ENCODE results near the gene SLC9A3.
"Not testable (repeated sequence)": the region's sequence is repeated elsewhere in the genome, so short reads cannot be mapped to it uniquely, and the experiment has no call there.

Gene SLC9A3

GRCh38 chr5:516980-517379 is 7.3 kb downstream of the SLC9A3 start:
- Histone ChIP-seq H3K36me3 (ENCODE audit: control insufficient read depth in 1 of 2, insufficient read depth in 2 of 2, low read length in 2 of 2) (no peaks in the 10 kb centered on the region), H3K27ac (ENCODE audit: low read depth, low read length) (no peak overlapping the region), H3K4me3 (ENCODE audit: low read depth in 1 of 2, low read length in 2 of 2) (no peak overlapping the region), H3K27me3 (ENCODE audit: control insufficient read depth in 1 of 2, insufficient read depth in 2 of 2, low read length in 2 of 2) (no peaks in the 10 kb centered on the region), H3K4me1 (ENCODE audit: control insufficient read depth in 1 of 2, insufficient read depth in 2 of 2, low read length in 2 of 2) (peaks cover 50 to 52% of the 10 kb centered on the region in 2 donors), H3K9me3 (ENCODE audit: control insufficient read depth in 1 of 2, low read length in 2 of 2) (no peaks in the 10 kb centered on the region), H3K9ac (ENCODE audit: low read depth in 1 of 2, low read length in 2 of 2) (no peak overlapping the region)

GRCh38 chr5:516338-516925 is 7.8 kb downstream of the SLC9A3 start:
- H3K27me3 ChIP-seq (ENCODE audit: control insufficient read depth in 1 of 2, insufficient read depth in 2 of 2, low read length in 2 of 2): no peaks in the 10 kb centered on the region
- H3K36me3 ChIP-seq (ENCODE audit: control insufficient read depth in 1 of 2, insufficient read depth in 2 of 2, low read length in 2 of 2): no peaks in the 10 kb centered on the region
- H3K4me3 ChIP-seq (ENCODE audit: low read depth in 1 of 2, low read length in 2 of 2): no peak overlapping the region
- H3K27ac ChIP-seq (ENCODE audit: low read depth, low read length): no peak overlapping the region
- H3K9ac ChIP-seq (ENCODE audit: low read depth in 1 of 2, low read length in 2 of 2): no peak overlapping the region
- H3K4me1 ChIP-seq (ENCODE audit: control insufficient read depth in 1 of 2, insufficient read depth in 2 of 2, low read length in 2 of 2): peaks cover 45 to 47% of the 10 kb centered on the region in 2 donors
- H3K9me3 ChIP-seq (ENCODE audit: control insufficient read depth in 1 of 2, low read length in 2 of 2): no peaks in the 10 kb centered on the region

- H3K9ac ChIP-seq (ENCODE audit: low read depth in 1 of 2, low read length in 2 of 2): peak overlapping the region in 1 of 2 donors; percentile 8
- H3K4me3 ChIP-seq (ENCODE audit: low read depth in 1 of 2, low read length in 2 of 2): no peak overlapping the region
- no peaks in the 10 kb centered on the region for H3K27me3 ChIP-seq (ENCODE audit: control insufficient read depth in 1 of 2, insufficient read depth in 2 of 2, low read length in 2 of 2)
- no peak overlapping the region for H3K27ac ChIP-seq (ENCODE audit: low read depth, low read length)
- peaks cover 39 to 42% of the 10 kb centered on the region in 2 donors for H3K4me1 ChIP-seq (ENCODE audit: control insufficient read depth in 1 of 2, insufficient read depth in 2 of 2, low read length in 2 of 2)
- H3K9me3 ChIP-seq (ENCODE audit: control insufficient read depth in 1 of 2, low read length in 2 of 2): no peaks in the 10 kb centered on the region
- H3K36me3 ChIP-seq (ENCODE audit: control insufficient read depth in 1 of 2, insufficient read depth in 2 of 2, low read length in 2 of 2): no peaks in the 10 kb centered on the region
Observed at GRCh38 chr5:515273-515836, 8.9 kb downstream of the SLC9A3 start.

GRCh38 chr5:514673-515072 is 9.6 kb downstream of the SLC9A3 start:
- Histone ChIP-seq H3K9ac (ENCODE audit: low read depth in 1 of 2, low read length in 2 of 2) (peak overlapping the region; percentile 26 to 32), H3K4me3 (ENCODE audit: low read depth in 1 of 2, low read length in 2 of 2) (no peak overlapping the region), H3K27ac (ENCODE audit: low read depth, low read length) (peak overlapping the region; percentile 23), H3K36me3 (ENCODE audit: control insufficient read depth in 1 of 2, insufficient read depth in 2 of 2, low read length in 2 of 2) (no peaks in the 10 kb centered on the region), H3K9me3 (ENCODE audit: control insufficient read depth in 1 of 2, low read length in 2 of 2) (no peaks in the 10 kb centered on the region), H3K4me1 (ENCODE audit: control insufficient read depth in 1 of 2, insufficient read depth in 2 of 2, low read length in 2 of 2) (peaks cover 35 to 39% of the 10 kb centered on the region in 2 donors), H3K27me3 (ENCODE audit: control insufficient read depth in 1 of 2, insufficient read depth in 2 of 2, low read length in 2 of 2) (no peaks in the 10 kb centered on the region)

- H3K36me3 ChIP-seq (ENCODE audit: control insufficient read depth in 1 of 2, insufficient read depth in 2 of 2, low read length in 2 of 2): no peaks in the 10 kb centered on the region
- H3K9me3 ChIP-seq (ENCODE audit: control insufficient read depth in 1 of 2, low read length in 2 of 2): no peaks in the 10 kb centered on the region
- H3K9ac ChIP-seq (ENCODE audit: low read depth in 1 of 2, low read length in 2 of 2): peak overlapping the region; percentile 26 to 32
- peak overlapping the region in 1 of 2 donors; percentile 16 for H3K4me3 ChIP-seq (ENCODE audit: low read depth in 1 of 2, low read length in 2 of 2)
- no peak overlapping the region for H3K27ac ChIP-seq (ENCODE audit: low read depth, low read length)
- no peaks in the 10 kb centered on the region for H3K27me3 ChIP-seq (ENCODE audit: control insufficient read depth in 1 of 2, insufficient read depth in 2 of 2, low read length in 2 of 2)
- H3K4me1 ChIP-seq (ENCODE audit: control insufficient read depth in 1 of 2, insufficient read depth in 2 of 2, low read length in 2 of 2): peaks cover 30 to 34% of the 10 kb centered on the region in 2 donors
Observed at GRCh38 chr5:514101-514485, 10.2 kb downstream of the SLC9A3 start.

- Histone ChIP-seq H3K27ac (ENCODE audit: low read depth, low read length) (no peak overlapping the region), H3K4me3 (ENCODE audit: low read depth in 1 of 2, low read length in 2 of 2) (no peak overlapping the region), H3K36me3 (ENCODE audit: control insufficient read depth in 1 of 2, insufficient read depth in 2 of 2, low read length in 2 of 2) (no peaks in the 10 kb centered on the region), H3K9ac (ENCODE audit: low read depth in 1 of 2, low read length in 2 of 2) (no peak overlapping the region), H3K9me3 (ENCODE audit: control insufficient read depth in 1 of 2, low read length in 2 of 2) (no peaks in the 10 kb centered on the region), H3K27me3 (ENCODE audit: control insufficient read depth in 1 of 2, insufficient read depth in 2 of 2, low read length in 2 of 2) (no peaks in the 10 kb centered on the region), H3K4me1 (ENCODE audit: control insufficient read depth in 1 of 2, insufficient read depth in 2 of 2, low read length in 2 of 2) (peaks cover 26 to 30% of the 10 kb centered on the region in 2 donors)
Observed at GRCh38 chr5:513216-514100, 10.8 kb downstream of the SLC9A3 start.

GRCh38 chr5:511476-511875 is 12.8 kb downstream of the SLC9A3 start:
- Histone ChIP-seq H3K27me3 (ENCODE audit: control insufficient read depth in 1 of 2, insufficient read depth in 2 of 2, low read length in 2 of 2) (no peaks in the 10 kb centered on the region), H3K9me3 (ENCODE audit: control insufficient read depth in 1 of 2, low read length in 2 of 2) (no peaks in the 10 kb centered on the region), H3K4me3 (ENCODE audit: low read depth in 1 of 2, low read length in 2 of 2) (no peak overlapping the region), H3K9ac (ENCODE audit: low read depth in 1 of 2, low read length in 2 of 2) (no peak overlapping the region), H3K27ac (ENCODE audit: low read depth, low read length) (no peak overlapping the region), H3K4me1 (ENCODE audit: control insufficient read depth in 1 of 2, insufficient read depth in 2 of 2, low read length in 2 of 2) (peaks cover 20 to 25% of the 10 kb centered on the region in 2 donors), H3K36me3 (ENCODE audit: control insufficient read depth in 1 of 2, insufficient read depth in 2 of 2, low read length in 2 of 2) (no peaks in the 10 kb centered on the region)

- Histone ChIP-seq H3K36me3 (ENCODE audit: control insufficient read depth in 1 of 2, insufficient read depth in 2 of 2, low read length in 2 of 2) (no peaks in the 10 kb centered on the region), H3K27me3 (ENCODE audit: control insufficient read depth in 1 of 2, insufficient read depth in 2 of 2, low read length in 2 of 2) (no peaks in the 10 kb centered on the region), H3K4me3 (ENCODE audit: low read depth in 1 of 2, low read length in 2 of 2) (no peak overlapping the region), H3K9ac (ENCODE audit: low read depth in 1 of 2, low read length in 2 of 2) (no peak overlapping the region), H3K9me3 (ENCODE audit: control insufficient read depth in 1 of 2, low read length in 2 of 2) (no peaks in the 10 kb centered on the region), H3K4me1 (ENCODE audit: control insufficient read depth in 1 of 2, insufficient read depth in 2 of 2, low read length in 2 of 2) (peaks cover 26 to 27% of the 10 kb centered on the region in 2 donors), H3K27ac (ENCODE audit: low read depth, low read length) (no peak overlapping the region)
Observed at GRCh38 chr5:510521-510920, 13.7 kb downstream of the SLC9A3 start.

- no peak overlapping the region for H3K27ac ChIP-seq (ENCODE audit: low read depth, low read length)
- no peak overlapping the region for H3K9ac ChIP-seq (ENCODE audit: low read depth in 1 of 2, low read length in 2 of 2)
- H3K36me3 ChIP-seq (ENCODE audit: control insufficient read depth in 1 of 2, insufficient read depth in 2 of 2, low read length in 2 of 2): no peaks in the 10 kb centered on the region
- H3K9me3 ChIP-seq (ENCODE audit: control insufficient read depth in 1 of 2, low read length in 2 of 2): no peaks in the 10 kb centered on the region
- no peak overlapping the region for H3K4me3 ChIP-seq (ENCODE audit: low read depth in 1 of 2, low read length in 2 of 2)
- H3K4me1 ChIP-seq (ENCODE audit: control insufficient read depth in 1 of 2, insufficient read depth in 2 of 2, low read length in 2 of 2): peaks cover 18 to 19% of the 10 kb centered on the region in 2 donors
- H3K27me3 ChIP-seq (ENCODE audit: control insufficient read depth in 1 of 2, insufficient read depth in 2 of 2, low read length in 2 of 2): no peaks in the 10 kb centered on the region
Observed at GRCh38 chr5:509611-510185, 14.6 kb downstream of the SLC9A3 start.

GRCh38 chr5:507986-508575 is 16.2 kb downstream of the SLC9A3 start:
- not testable (repeated sequence) for H3K4me1 ChIP-seq (ENCODE audit: control insufficient read depth in 1 of 2, insufficient read depth in 2 of 2, low read length in 2 of 2); H3K9me3 ChIP-seq (ENCODE audit: control insufficient read depth in 1 of 2, low read length in 2 of 2); H3K36me3 ChIP-seq (ENCODE audit: control insufficient read depth in 1 of 2, insufficient read depth in 2 of 2, low read length in 2 of 2); H3K27ac ChIP-seq (ENCODE audit: low read depth, low read length); H3K27me3 ChIP-seq (ENCODE audit: control insufficient read depth in 1 of 2, insufficient read depth in 2 of 2, low read length in 2 of 2); H3K4me3 ChIP-seq (ENCODE audit: low read depth in 1 of 2, low read length in 2 of 2); H3K9ac ChIP-seq (ENCODE audit: low read depth in 1 of 2, low read length in 2 of 2)

All from duodenal mucosa (tissue), 2 donors.